Transverse colon (tissue), 4 donors: ENCODE measurements around the gene TTLL9. TPM values are rescaled to one million over a fixed set of nuclear protein-coding genes. Genes with fewer than 3 reads are reported as not detected.

Experiments used
- DNase-seq: peaks from one replicate; pipeline ENCODE4 v3.0.0-alpha.2; 2019
- H3K27ac ChIP-seq, 4 donors: fragments of 200-600 bp; sonication (generic); 2 replicates each; pipeline ENCODE4 v1.5.1; 2016 to 2018; ENCODE audit warnings: inconsistent platforms in 4 of 4
- H3K27me3 ChIP-seq: fragments of 200-600 bp; sonication (generic); 2 replicates; pipeline ENCODE4 v1.5.1; 2017; ENCODE audit warnings: inconsistent platforms
- H3K36me3 ChIP-seq, 4 donors: fragments of 200-600 bp; sonication (generic); 2 replicates each; pipeline ENCODE4 v1.5.1; 2017 to 2019; ENCODE audit warnings: inconsistent platforms in 4 of 4
- H3K4me1 ChIP-seq, 4 donors: fragments of 200-600 bp; sonication (generic); 2 replicates each; pipeline ENCODE4 v1.5.1; 2017 to 2020; ENCODE audit warnings: inconsistent platforms in 4 of 4
- H3K4me3 ChIP-seq, 4 donors: fragments of 200-600 bp; sonication (generic); 1 replicate in 1 of 4; 2 replicates in 3 of 4; pipeline versions ENCODE4 v1.5.1 to v1.6.1; 2017 to 2019; ENCODE audit warnings: inconsistent platforms in 4 of 4
- H3K9me3 ChIP-seq, 2 donors: fragments of 200-600 bp; sonication (generic); 2 replicates each; pipeline ENCODE4 v1.5.1; 2017 to 2019; ENCODE audit warnings: inconsistent platforms in 2 of 2
- EP300 ChIP-seq: sonication (generic); formaldehyde crosslinking; IDR thresholded peaks from one replicate; pipeline ENCODE4 v1.6.1; 2017; ENCODE audit warnings: antibody characterized with exemption, low read depth
- POLR2A ChIP-seq: fragments of 450-650 bp; IDR thresholded peaks from one replicate; pipeline ENCODE4 v1.6.1; 2016; ENCODE audit warnings: antibody characterized with exemption, mild to moderate bottlenecking, moderate library complexity
- POLR2AphosphoS5 ChIP-seq, 3 donors: sonication (generic); formaldehyde crosslinking; IDR thresholded peaks; one replicate each; pipeline ENCODE4 v1.6.1; 2016; ENCODE audit warnings: antibody characterized with exemption in 3 of 3
- WGBS, 2 donors: methylation state at CpG; one replicate each; pipeline ENCODE4 v1.1.5; 2018; ENCODE audit warnings: low coverage in 1 of 2; 5-methylcytosine and 5-hydroxymethylcytosine counted together
- in situ Hi-C, 4 donors: fragments of 200-750 bp; cut with MboI; loops; one replicate each; pipeline versions ENCODE4 v1.15.0 to v1.15.1; 2017; ENCODE audit warnings: low sequenced_read_pairs in 3 of 4, low pct_ligation_motif_present in 1 of 4, low pct_unique_long_range_greater_than_20kb in 1 of 4
- intact Hi-C: fragments of 100-400 bp; cut with DNase I; formaldehyde crosslinking; loops from one replicate; pipeline ENCODE4 v1.15.1; 2023; ENCODE audit warnings: low total_unique reads
- total RNA-seq, 4 donors: library from RNA; depleted of rRNA; stranded (reverse); fragments of >200 nt; gene quantifications; one replicate each; pipeline ENCODE4 v1.1.0, GENCODE V29; 2016
- TF ChIP-seq, protein P1 (sequence below), 5 experiments: fragments of 200-600 bp in 3 of 5; fragments of 450-650 bp in 2 of 5; sonication (generic) in 3 of 5; IDR thresholded peaks; 1 replicate in 2 of 5; 2 replicates in 3 of 5; pipeline ENCODE4 v1.5.1; 2016 to 2017; ENCODE audit warnings: antibody characterized with exemption in 5 of 5, inconsistent platforms in 3 of 5, mild to moderate bottlenecking in 2 of 5, moderate library complexity in 1 of 5

TTLL9 gene
- total RNA-seq, 4 donors from 2014 or later, result not detected

DNA sequence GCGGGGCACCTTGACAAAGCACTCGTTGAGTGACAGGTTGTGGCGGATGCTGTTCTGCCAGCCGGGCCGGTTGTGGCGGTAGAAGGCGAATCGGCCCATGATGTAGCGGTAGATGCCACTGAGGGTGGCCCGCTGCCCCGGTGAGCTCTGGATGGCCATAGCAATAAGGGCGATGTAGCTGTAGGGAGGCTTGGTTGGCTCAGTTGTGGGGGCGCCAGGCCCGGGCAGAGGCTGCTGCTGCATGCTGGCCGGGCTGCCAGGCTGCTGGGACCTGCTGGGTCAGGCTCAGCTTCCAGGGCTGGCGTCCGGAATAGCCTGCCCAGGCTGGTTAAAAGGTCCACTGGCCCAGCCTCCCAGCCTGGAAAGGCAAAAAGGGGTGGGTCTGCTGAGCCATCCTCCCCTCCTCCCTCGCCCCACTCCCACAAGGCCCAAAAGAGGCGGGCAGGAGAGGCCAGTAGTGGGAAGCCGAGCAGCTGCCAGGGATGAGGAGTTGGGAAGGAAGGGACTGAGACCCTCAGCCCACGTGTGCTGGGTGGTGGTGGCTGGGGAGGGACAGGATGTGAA, 25.1 kb upstream of the TTLL9 start, which contains the start of gene FOXS1:
FOXS1 (minus strand) TSS at position 305 of the 564 bp plus-strand sequence; CDS start at position 243, 62 bp downstream.
- Histone ChIP-seq H3K9me3 (no peaks in the 10 kb centered on the region), H3K4me1 (no peaks in the 10 kb centered on the region), H3K27me3 (peaks cover 12% of the 10 kb centered on the region), H3K27ac (peak within 1 kb of the TSS in 1 of 4 donors; percentile 8), H3K4me3 (no peak within 1 kb of the TSS), H3K36me3 (no peaks in the 10 kb centered on the region)
- 72% methylated on average over 20 of the region's 21 CpGs; no CpG with 5 or more reads in 1 of the 2 donors for WGBS, 2 donors
- TF ChIP-seq, protein P1, sequence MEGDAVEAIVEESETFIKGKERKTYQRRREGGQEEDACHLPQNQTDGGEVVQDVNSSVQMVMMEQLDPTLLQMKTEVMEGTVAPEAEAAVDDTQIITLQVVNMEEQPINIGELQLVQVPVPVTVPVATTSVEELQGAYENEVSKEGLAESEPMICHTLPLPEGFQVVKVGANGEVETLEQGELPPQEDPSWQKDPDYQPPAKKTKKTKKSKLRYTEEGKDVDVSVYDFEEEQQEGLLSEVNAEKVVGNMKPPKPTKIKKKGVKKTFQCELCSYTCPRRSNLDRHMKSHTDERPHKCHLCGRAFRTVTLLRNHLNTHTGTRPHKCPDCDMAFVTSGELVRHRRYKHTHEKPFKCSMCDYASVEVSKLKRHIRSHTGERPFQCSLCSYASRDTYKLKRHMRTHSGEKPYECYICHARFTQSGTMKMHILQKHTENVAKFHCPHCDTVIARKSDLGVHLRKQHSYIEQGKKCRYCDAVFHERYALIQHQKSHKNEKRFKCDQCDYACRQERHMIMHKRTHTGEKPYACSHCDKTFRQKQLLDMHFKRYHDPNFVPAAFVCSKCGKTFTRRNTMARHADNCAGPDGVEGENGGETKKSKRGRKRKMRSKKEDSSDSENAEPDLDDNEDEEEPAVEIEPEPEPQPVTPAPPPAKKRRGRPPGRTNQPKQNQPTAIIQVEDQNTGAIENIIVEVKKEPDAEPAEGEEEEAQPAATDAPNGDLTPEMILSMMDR (IDR thresholded peaks at IDR 0.05), result no peak
- TF ChIP-seq EP300, result no peak
- TF ChIP-seq POLR2A, result no peak
- no peak for TF ChIP-seq POLR2AphosphoS5 (IDR thresholded peaks at IDR 0.05)
- in situ Hi-C loops, result loop anchor here in 1 of 4 donors (10.0 kb wide), 1 partner anchor 99 kb away; no protein-coding TSS in a partner anchor
- no peak for DNase-seq
- intact Hi-C loops, result no loop called here

DNA sequence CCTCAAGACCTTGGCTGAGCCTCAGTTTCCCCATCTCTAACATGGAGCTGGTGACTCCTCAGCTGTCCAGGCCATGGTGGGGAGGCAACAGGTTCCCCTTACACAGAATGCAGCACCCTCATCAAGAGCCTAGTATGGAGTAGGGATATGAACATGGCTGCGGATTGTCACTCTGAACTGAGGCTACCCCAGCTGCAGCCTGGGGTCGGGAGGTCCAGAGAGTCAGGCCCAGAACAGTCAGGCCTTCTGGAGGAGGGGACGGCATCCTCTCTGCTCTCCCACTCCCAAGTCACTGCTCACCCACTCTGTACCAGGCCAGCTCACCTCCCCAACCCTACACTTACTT, 23.7 kb upstream of the TTLL9 start:
- in situ Hi-C loops (loop anchor here in 1 of 4 donors (10.0 kb wide), 1 partner anchor 98 kb away; no protein-coding TSS in a partner anchor), intact Hi-C loops (no loop called here)
- 72% methylated on average over 3 of the region's 3 CpGs; no CpG with 5 or more reads in 1 of the 2 donors for WGBS, 2 donors

DNA sequence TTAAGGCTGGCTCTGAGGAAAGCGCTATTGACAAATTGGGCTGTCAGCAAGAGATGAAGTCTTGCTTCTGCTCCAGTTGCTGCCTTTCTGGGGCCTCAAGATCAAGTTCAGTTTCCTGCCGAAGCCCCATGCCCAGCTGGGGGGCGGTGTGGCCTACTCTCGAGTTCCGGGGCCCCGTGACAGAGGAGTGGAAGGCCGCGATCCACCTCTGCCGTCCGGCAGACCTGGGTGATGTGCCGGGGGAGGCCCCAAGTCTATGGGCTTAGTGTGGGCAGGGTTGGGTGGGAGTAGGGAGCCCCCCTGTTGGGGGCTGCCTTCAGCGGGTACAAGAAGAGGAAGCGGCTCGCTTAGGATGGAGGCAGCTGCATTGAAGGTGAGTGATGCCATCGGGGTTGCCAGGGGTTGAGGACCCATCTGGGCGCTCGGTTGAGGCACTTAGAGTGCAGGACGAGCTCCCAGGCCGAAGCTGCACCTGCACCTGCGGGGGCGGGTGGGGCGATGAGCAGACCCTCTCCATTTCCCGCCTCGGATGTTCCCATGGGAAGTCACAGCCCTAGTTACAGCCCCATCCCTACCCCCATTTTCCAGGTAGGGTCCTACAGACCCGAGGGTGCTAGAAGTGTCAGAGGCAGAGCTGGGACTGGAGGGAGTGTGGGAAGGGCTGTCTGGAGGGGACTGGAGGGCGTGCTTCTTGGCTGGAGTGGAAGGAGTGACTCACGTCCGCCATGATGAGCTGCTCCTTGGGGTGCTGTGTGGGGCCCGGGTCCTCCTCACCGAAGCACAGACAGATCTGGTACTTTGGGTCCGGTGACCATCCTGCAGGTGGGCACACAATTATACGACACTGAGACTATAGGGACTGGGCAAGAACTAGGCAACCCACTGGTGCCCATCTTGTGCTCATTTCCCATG, 22.1 kb upstream of the TTLL9 start:
- peaks cover 30% of the 10 kb centered on the region for H3K27me3 ChIP-seq
- DNase-seq, result no peak
- no peak overlapping the region for H3K4me3 ChIP-seq
- H3K27ac ChIP-seq, result no peak overlapping the region
- peaks cover 0 to 5% (median 0%) of the 10 kb centered on the region in 4 donors for H3K4me1 ChIP-seq
- TF ChIP-seq, protein P1 (IDR thresholded peaks at IDR 0.05), result no peak
- no peak for TF ChIP-seq POLR2A
- TF ChIP-seq POLR2AphosphoS5 (IDR thresholded peaks at IDR 0.05), result no peak
- no peak for TF ChIP-seq EP300
- 87% methylated on average over 30 of the region's 32 CpGs; no CpG with 5 or more reads in 1 of the 2 donors for WGBS, 2 donors
- H3K9me3 ChIP-seq, result no peaks in the 10 kb centered on the region
- in situ Hi-C loops (loop anchor here in 1 of 4 donors (10.0 kb wide), 1 partner anchor 96 kb away; no protein-coding TSS in a partner anchor), intact Hi-C loops (no loop called here)
- no peaks in the 10 kb centered on the region for H3K36me3 ChIP-seq

More for the DNA sequence above, 23.7 kb upstream of the TTLL9 start:
- H3K4me1 ChIP-seq, result no peaks in the 10 kb centered on the region
- no peak for DNase-seq
- no peak overlapping the region for H3K27ac ChIP-seq
- no peaks in the 10 kb centered on the region for H3K36me3 ChIP-seq
- TF ChIP-seq, protein P1 (IDR thresholded peaks at IDR 0.05), result peak in 2 of 5 experiments; percentile 3 to 4
- TF ChIP-seq EP300 (no peak), POLR2AphosphoS5 (IDR thresholded peaks at IDR 0.05) (no peak), POLR2A (no peak)
- H3K27me3 ChIP-seq, result peaks cover 20% of the 10 kb centered on the region
- H3K9me3 ChIP-seq, result no peaks in the 10 kb centered on the region
- H3K4me3 ChIP-seq, result no peak overlapping the region

DNA sequence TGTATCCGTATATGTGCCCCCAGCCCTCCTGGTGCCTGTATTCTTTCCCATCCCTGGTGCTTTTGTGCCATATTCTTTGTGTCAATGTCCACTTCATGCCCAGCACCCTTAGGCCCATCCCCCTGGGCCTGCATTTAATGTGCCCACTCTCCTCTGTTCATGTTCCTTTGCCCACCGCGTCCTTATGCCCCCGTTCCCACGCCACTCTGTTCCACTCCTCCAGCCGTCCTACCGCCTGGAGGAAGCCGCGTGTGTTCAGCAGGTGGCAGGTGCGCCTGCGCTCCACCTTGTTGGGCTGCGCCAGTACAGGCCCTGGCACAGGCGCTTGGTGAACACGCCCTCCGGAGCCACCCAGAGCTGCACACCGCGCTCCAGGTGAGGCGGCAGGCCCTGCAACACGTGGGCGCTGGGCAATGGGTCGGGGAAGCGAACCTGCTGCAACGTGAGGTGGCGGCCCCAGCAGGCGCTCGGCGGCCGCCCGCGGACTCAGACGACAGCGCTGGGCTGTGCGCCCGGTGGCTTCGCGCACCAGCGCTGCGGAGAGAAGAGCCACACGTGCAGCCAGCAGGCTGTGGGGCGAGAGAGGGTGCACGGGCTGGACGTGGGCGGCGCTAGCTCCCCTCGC, 21.0 kb upstream of the TTLL9 start:
- H3K4me1 ChIP-seq, result peaks cover 0 to 5% (median 0%) of the 10 kb centered on the region in 4 donors
- peak; percentile 62 for DNase-seq
- no peaks in the 10 kb centered on the region for H3K9me3 ChIP-seq
- TF ChIP-seq EP300, result no peak
- TF ChIP-seq POLR2AphosphoS5 (IDR thresholded peaks at IDR 0.05), result no peak
- no peak for TF ChIP-seq POLR2A
- TF ChIP-seq, protein P1 (IDR thresholded peaks at IDR 0.05), result no peak
- no peaks in the 10 kb centered on the region for H3K36me3 ChIP-seq
- WGBS, 2 donors, result 29 to 31% methylated on average over 3 to 43 of the region's 45 CpGs
- in situ Hi-C loops (loop anchor here in 1 of 4 donors (10.0 kb wide), 1 partner anchor 95 kb away; no protein-coding TSS in a partner anchor), intact Hi-C loops (no loop called here)
- no peak overlapping the region for H3K27ac ChIP-seq
- no peak overlapping the region for H3K4me3 ChIP-seq
- H3K27me3 ChIP-seq, result peaks cover 34% of the 10 kb centered on the region
